Measurements from ENCODE around the gene SHC2. TPM values are rescaled to one million over a fixed set of nuclear protein-coding genes. Genes with fewer than 3 reads are reported as not detected.
"Not testable (repeated sequence)": the region's sequence is repeated elsewhere in the genome, so short reads cannot be mapped to it uniquely, and the experiment has no call there.

Gene SHC2
- total RNA-seq, 1 donor from 2014 or later, result 35.4 TPM

DNA sequence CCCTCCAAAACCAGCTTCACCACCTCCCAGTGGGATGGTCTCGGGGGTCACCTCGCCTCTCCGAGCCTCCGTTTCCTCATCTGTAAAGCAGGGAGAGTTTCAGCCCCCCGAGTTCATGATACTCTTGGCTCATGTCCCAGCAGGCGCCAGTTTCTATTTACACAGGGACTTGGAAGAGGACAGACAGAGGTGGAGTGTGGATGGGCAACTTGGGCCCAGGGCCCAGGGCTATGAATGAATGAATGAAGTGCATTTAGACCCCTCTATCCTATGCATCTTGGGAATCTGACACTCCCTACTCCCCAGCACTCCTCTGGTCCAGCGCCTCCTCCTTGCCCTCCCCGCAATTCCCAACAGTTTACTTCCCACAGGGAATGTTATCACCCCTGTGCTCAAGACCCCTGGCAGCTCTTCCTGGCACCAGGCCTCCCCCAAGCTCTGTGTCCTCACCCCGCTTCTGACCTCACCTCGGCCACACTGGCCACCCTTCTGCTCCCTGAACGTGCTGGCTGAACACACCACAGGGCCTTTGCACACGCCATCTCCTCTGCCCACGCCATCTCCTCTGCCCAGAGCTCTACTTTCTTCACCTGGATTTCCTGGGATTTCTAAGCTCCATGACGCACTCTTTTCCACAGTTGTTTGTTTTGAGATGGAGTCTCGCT, 46.9 kb downstream of the SHC2 start:
- TF ChIP-seq, protein P1, sequence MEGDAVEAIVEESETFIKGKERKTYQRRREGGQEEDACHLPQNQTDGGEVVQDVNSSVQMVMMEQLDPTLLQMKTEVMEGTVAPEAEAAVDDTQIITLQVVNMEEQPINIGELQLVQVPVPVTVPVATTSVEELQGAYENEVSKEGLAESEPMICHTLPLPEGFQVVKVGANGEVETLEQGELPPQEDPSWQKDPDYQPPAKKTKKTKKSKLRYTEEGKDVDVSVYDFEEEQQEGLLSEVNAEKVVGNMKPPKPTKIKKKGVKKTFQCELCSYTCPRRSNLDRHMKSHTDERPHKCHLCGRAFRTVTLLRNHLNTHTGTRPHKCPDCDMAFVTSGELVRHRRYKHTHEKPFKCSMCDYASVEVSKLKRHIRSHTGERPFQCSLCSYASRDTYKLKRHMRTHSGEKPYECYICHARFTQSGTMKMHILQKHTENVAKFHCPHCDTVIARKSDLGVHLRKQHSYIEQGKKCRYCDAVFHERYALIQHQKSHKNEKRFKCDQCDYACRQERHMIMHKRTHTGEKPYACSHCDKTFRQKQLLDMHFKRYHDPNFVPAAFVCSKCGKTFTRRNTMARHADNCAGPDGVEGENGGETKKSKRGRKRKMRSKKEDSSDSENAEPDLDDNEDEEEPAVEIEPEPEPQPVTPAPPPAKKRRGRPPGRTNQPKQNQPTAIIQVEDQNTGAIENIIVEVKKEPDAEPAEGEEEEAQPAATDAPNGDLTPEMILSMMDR (conservative IDR thresholded peaks at IDR 0.05), result no peak
- no peak overlapping the region for H3K4me3 Mint-ChIP-seq
- H3K9me3 Mint-ChIP-seq, result no peaks in the 10 kb centered on the region
- H3K4me1 Mint-ChIP-seq (ENCODE audit: unreplicated experiment), result peaks cover 10% of the 10 kb centered on the region
- H3K27me3 Mint-ChIP-seq, result peaks cover 7% of the 10 kb centered on the region
- DNase-seq (ENCODE audit: extremely low spot score, unreplicated experiment), result no peak
- no peaks in the 10 kb centered on the region for H3K36me3 Mint-ChIP-seq
- H3K27ac Mint-ChIP-seq, result no peak overlapping the region

DNA sequence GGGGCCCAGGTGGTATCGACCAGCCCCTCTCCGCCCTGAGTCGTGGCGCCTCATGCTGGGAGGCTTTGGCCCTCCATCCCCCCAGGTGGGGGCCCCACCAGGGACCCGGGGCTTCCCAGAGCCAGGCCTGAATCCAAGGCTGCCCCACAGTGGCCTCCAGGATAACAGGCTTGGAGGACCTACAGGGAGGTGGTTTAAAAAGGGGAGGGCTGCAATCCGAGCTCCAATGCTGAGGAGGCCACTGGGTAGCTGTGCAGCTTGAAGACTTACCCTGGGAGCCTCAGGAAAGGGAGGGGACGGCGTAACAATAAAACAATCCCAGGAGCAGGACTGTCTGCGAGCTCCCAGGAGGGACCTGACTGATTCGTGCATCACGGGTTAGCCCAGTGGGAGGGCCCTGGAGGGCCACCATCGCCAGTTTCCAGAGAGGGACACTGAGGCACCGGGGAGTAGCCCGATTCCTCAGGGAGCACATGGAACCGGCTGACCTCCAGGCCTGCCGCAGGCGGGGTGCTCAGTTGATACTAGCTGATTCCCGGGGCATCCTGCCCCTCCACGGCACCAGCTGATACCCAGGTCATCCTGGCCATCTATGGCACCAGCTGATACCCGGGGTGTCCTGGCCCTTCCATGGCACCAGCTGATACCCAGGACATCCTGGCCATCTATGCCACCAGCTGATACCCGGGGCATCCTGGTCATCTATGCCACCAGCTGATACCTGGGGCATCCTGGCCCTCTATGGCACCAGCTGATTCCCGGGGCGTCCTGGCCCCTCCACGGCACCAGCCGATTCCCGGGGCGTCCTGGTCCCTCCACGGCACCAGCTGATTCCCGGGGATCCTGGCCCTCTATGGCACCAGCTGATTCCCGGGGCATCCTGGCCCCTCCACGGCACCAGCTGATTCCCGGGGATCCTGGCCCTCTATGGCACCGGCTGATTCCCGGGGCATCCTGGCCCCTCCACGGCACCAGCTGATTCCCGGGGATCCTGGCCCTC, 48.2 kb downstream of the SHC2 start:
- no peak for DNase-seq (ENCODE audit: extremely low spot score, unreplicated experiment)
- H3K36me3 Mint-ChIP-seq, result no peaks in the 10 kb centered on the region
- TF ChIP-seq, protein P1 (conservative IDR thresholded peaks at IDR 0.05), result no peak
- no peak overlapping the region for H3K27ac Mint-ChIP-seq
- H3K4me1 Mint-ChIP-seq (ENCODE audit: unreplicated experiment), result peaks cover 10% of the 10 kb centered on the region
- H3K9me3 Mint-ChIP-seq, result no peaks in the 10 kb centered on the region
- H3K27me3 Mint-ChIP-seq, result peaks cover 7% of the 10 kb centered on the region
- no peak overlapping the region for H3K4me3 Mint-ChIP-seq

DNA sequence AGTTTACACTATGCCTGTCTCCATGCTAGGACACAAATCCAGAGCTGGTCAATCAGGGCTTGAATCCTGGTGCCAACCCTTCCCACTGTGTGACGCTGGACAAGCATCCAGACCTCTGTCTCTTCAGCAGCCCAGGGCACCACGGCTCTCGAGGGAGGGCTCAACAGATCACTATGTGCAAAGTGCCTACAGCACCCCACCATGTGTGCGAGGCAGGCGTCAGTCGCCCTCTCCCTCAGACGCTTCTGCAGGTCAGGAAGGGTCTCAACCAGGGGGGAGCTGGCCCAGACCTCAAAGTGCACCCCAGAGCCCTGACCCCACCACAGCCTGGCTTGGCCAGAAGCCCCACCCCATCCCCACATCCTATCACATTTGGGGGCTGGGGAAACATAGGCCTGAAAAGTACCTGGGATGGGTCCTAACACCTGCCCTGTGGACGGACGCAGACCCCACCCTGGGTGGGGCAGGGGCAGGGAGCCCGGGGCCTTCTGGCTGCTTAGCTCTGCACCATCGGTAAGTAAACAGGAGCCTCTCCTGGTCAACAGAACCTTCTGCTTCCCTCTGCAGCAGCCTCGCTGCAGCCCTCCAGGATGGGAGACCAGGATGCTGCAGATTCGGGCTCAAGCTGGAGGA, 49.0 kb downstream of the SHC2 start:
- TF ChIP-seq, protein P1 (conservative IDR thresholded peaks at IDR 0.05), result no peak
- peaks cover 7% of the 10 kb centered on the region for H3K27me3 Mint-ChIP-seq
- no peak for DNase-seq (ENCODE audit: extremely low spot score, unreplicated experiment)
- peak overlapping the region; percentile 65 for H3K4me3 Mint-ChIP-seq
- H3K9me3 Mint-ChIP-seq, result no peaks in the 10 kb centered on the region
- no peak overlapping the region for H3K27ac Mint-ChIP-seq
- H3K4me1 Mint-ChIP-seq (ENCODE audit: unreplicated experiment), result peaks cover 6% of the 10 kb centered on the region
- H3K36me3 Mint-ChIP-seq, result no peaks in the 10 kb centered on the region

DNA sequence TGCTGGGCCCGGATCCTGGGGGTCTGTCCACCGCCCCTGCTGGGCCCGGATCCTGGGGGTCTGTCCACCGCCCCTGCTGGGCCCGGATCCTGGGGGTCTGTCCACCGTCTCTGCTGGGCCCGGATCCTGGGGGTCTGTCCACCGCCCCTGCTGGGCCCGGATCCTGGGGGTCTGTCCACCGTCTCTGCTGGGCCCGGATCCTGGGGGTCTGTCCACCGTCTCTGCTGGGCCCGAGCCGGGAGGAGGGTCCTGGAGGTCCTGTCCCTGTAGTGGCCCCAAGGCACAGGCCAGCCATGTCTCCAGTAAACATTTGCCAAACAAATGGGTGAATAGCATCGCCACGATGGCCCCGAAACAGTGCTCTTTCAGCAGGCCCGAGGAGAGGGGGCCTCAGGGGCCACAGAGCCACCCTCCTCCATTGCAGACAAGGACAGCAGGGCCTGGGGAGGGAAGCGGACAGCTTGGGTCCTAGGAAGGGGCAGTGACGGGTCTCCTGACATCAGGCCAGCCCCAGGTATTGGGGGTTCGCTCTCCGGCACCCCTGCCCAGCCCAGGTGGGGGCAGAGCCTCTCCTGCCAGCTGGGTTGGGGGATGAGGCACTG, 49.6 kb downstream of the SHC2 start:
- H3K9me3 Mint-ChIP-seq; DNase-seq (ENCODE audit: extremely low spot score, unreplicated experiment); H3K4me1 Mint-ChIP-seq (ENCODE audit: unreplicated experiment); H3K36me3 Mint-ChIP-seq; H3K27me3 Mint-ChIP-seq; H3K27ac Mint-ChIP-seq: not testable (repeated sequence)
- H3K4me3 Mint-ChIP-seq, result peak overlapping the region; percentile 65

DNA sequence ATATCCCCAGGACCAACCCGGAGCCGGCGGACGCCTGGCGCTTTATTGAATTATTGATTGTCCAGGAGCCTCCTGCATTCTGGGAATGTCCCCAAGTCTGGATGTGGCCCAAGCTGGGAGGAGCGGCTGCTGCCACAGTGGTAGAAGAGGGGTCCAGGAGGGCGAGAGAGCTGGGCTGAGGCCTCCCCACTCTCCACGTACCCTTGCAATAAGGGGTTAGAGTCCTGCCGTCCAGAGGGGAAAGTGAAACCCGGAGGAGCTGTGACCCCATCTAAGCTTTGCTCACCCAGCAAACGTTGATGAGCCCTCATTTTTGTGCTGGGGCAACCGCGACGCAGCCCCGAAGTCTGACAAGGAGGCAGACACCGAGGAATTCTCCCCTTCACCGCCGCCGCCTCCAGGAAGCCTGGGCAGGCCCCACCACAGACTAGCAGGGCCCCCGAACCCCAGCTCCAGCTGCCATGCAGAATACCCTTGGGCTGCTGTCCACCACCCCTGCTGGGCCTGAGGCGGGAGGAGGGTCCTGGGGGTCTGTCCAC, 50.5 kb downstream of the SHC2 start:
- no peak overlapping the region for H3K27ac Mint-ChIP-seq
- TF ChIP-seq, protein P1 (conservative IDR thresholded peaks at IDR 0.05), result no peak
- DNase-seq (ENCODE audit: extremely low spot score, unreplicated experiment), result no peak

More for the DNA sequence above, 50.5 kb downstream of the SHC2 start:
- H3K4me3 Mint-ChIP-seq, result peak overlapping the region; percentile 36
- peaks cover 7% of the 10 kb centered on the region for H3K27me3 Mint-ChIP-seq
- peaks cover 6% of the 10 kb centered on the region for H3K4me1 Mint-ChIP-seq (ENCODE audit: unreplicated experiment)
- H3K9me3 Mint-ChIP-seq, result no peaks in the 10 kb centered on the region
- H3K36me3 Mint-ChIP-seq, result no peaks in the 10 kb centered on the region

Measured in type B pancreatic cell (in vitro differentiated cells).